Cardiac muscle cell (in vitro differentiated cells and primary cell): Measurements from ENCODE around the gene PGM1. TPM values are rescaled to one million over a fixed set of nuclear protein-coding genes. Genes with fewer than 3 reads are reported as not detected.

Experiments
- DNase-seq, 2 donors: peaks; one replicate each; pipeline versions ENCODE4 v3.0.0 to v3.0.0-alpha.2; 2010 to 2017; ENCODE audit warnings: low read depth in 1 of 2, low spot score in 1 of 2
- H3K27ac ChIP-seq: fragments of 200-600 bp; sonication (generic); 2 replicates; pipeline ENCODE4 v1.5.1; 2016
- H3K27me3 ChIP-seq: fragments of 200-600 bp; sonication (generic); 2 replicates; pipeline ENCODE4 v1.6.0; 2016; ENCODE audit warnings: control low read depth
- H3K36me3 ChIP-seq: fragments of 200-600 bp; sonication (generic); 2 replicates; pipeline ENCODE4 v1.5.1; 2016; ENCODE audit warnings: control low read depth
- H3K4me1 ChIP-seq: fragments of 200-600 bp; sonication (generic); 2 replicates; pipeline ENCODE4 v1.8.1; 2017; ENCODE audit warnings: low read depth, mild to moderate bottlenecking, mixed run types
- H3K4me3 ChIP-seq: fragments of 200-600 bp; sonication (generic); 2 replicates; pipeline ENCODE4 v1.5.1; 2016; ENCODE audit warnings: mild to moderate bottlenecking
- H3K9me3 ChIP-seq: fragments of 200-600 bp; sonication (generic); 2 replicates; pipeline ENCODE4 v1.5.1; 2017; ENCODE audit warnings: low read depth, mild to moderate bottlenecking, control low read depth
- CTCF ChIP-seq: IDR thresholded peaks from 2 replicates; pipeline ENCODE4 v1.5.1; 2012; ENCODE audit warnings: low read depth, mild to moderate bottlenecking, low read length
- polyA plus RNA-seq: library from polyadenylated mRNA; unstranded; fragments of >200 nt; fragmentation: Nextera tagmentation; extraction: Ambion mirVana; gene quantifications from 2 replicates; pipeline ENCODE4 v1.2.1, GENCODE V29; 2016
- total RNA-seq: library from RNA; depleted of rRNA; stranded (reverse); fragments of >200 nt; gene quantifications from 2 replicates; pipeline ENCODE4 v1.2.3, GENCODE V29; 2016

Gene PGM1
- total and polyA plus RNA-seq, 2 experiments from 2014 or later: 277 to 344 TPM

- H3K4me1 ChIP-seq: peaks cover 18% of the 10 kb centered on the region
- no peaks in the 10 kb centered on the region for H3K9me3 ChIP-seq
- DNase-seq: no peak
- no peak for TF ChIP-seq CTCF
- no peaks in the 10 kb centered on the region for H3K36me3 ChIP-seq
- no peak overlapping the region for H3K27ac ChIP-seq
- no peaks in the 10 kb centered on the region for H3K27me3 ChIP-seq
- H3K4me3 ChIP-seq: no peak overlapping the region
These were observed 84.3 kb downstream of the PGM1 start for GRCh38 chr1:63677497-63677896.

- no peak for DNase-seq
- Histone ChIP-seq H3K4me3 (no peak overlapping the region), H3K36me3 (no peaks in the 10 kb centered on the region), H3K4me1 (peaks cover 18% of the 10 kb centered on the region), H3K27ac (no peak overlapping the region), H3K9me3 (no peaks in the 10 kb centered on the region), H3K27me3 (no peaks in the 10 kb centered on the region)
- no peak for TF ChIP-seq CTCF
These were observed 85.0 kb downstream of the PGM1 start for GRCh38 chr1:63678200-63678599.

- Histone ChIP-seq H3K36me3 (no peaks in the 10 kb centered on the region), H3K27me3 (no peaks in the 10 kb centered on the region), H3K27ac (no peak overlapping the region), H3K4me3 (no peak overlapping the region), H3K4me1 (peaks cover 18% of the 10 kb centered on the region), H3K9me3 (no peaks in the 10 kb centered on the region)
- peak in 1 of 2 donors; percentile 40 for DNase-seq
- no peak for TF ChIP-seq CTCF
These were observed 85.9 kb downstream of the PGM1 start for GRCh38 chr1:63679076-63679475.

- TF ChIP-seq CTCF: no peak
- Histone ChIP-seq H3K4me1 (peaks cover 17% of the 10 kb centered on the region), H3K9me3 (no peaks in the 10 kb centered on the region), H3K36me3 (no peaks in the 10 kb centered on the region), H3K4me3 (no peak overlapping the region), H3K27me3 (no peaks in the 10 kb centered on the region), H3K27ac (no peak overlapping the region)
- no peak for DNase-seq
These were observed 86.4 kb downstream of the PGM1 start for GRCh38 chr1:63679589-63679988.

- H3K4me1 ChIP-seq: no peaks in the 10 kb centered on the region
- no peak for DNase-seq
- no peaks in the 10 kb centered on the region for H3K9me3 ChIP-seq
- no peak overlapping the region for H3K27ac ChIP-seq
- H3K4me3 ChIP-seq: no peak overlapping the region
- no peaks in the 10 kb centered on the region for H3K27me3 ChIP-seq
- no peak for TF ChIP-seq CTCF
- no peaks in the 10 kb centered on the region for H3K36me3 ChIP-seq
These were observed 89.7 kb downstream of the PGM1 start for GRCh38 chr1:63682936-63683335.

- TF ChIP-seq CTCF: no peak
- no peak for DNase-seq
- H3K9me3 ChIP-seq: no peaks in the 10 kb centered on the region
- no peaks in the 10 kb centered on the region for H3K27me3 ChIP-seq
- no peak overlapping the region for H3K4me3 ChIP-seq
- no peak overlapping the region for H3K27ac ChIP-seq
- no peaks in the 10 kb centered on the region for H3K4me1 ChIP-seq
- H3K36me3 ChIP-seq: no peaks in the 10 kb centered on the region
These were observed 90.5 kb downstream of the PGM1 start for GRCh38 chr1:63683759-63684158.
